ENCODE data around the gene PDE6A. TPM values are rescaled to one million over a fixed set of nuclear protein-coding genes. Genes with fewer than 3 reads are reported as not detected.

PDE6A gene
- total RNA-seq, 4 donors from 2014 or later = not detected

DNA sequence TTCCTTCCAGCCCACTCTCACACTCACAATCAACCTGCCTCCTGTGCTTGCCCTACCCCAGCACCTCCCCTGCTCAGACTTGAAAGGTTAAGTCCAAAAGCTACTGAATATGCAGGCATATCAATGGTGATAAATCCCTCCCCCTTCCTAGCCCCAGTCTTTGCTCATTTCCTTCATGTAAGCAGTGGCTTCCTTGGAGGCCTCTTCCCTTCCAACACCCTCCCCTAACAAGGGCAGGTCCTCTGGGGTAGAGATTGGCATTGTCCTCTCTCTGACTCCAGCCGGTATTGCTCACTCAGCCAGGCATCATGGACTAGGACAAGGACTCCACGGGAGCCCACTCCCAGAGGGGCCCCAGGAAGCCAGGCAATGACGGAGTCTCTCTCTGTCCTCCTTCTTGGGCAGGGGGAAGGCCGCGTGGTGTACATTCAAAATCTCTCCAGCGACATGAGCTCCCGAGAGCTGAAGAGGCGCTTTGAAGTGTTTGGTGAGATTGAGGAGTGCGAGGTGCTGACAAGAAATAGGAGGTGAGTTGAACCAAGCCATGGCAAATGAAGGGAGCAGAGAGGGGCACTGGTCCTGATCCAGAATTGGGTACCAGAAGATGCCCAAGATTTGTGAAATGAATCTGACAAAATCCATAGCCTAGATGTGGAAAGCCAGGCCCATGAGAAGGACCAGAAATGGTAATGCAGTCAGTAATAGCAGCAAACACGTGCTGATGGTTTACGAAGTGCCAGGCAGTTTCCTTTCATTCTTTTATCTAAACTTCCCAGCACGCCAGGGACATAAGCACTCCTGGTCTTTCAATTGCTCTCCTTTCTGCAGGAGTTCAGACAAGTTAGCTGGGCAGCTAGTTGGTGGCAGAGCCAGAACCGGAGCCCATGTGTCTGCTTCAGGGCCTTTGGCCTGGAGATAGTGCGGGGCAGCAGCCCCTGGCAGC, 102.5 kb downstream of the PDE6A start:
- Histone ChIP-seq H3K9me3 (no peaks in the 10 kb centered on the region), H3K36me3 (peaks cover 16 to 80% (median 69%) of the 10 kb centered on the region in 4 donors), H3K27me3 (no peaks in the 10 kb centered on the region), H3K4me1 (peaks cover 0 to 16% (median 0%) of the 10 kb centered on the region in 4 donors), H3K4me3 (no peak overlapping the region), H3K27ac (replicated peaks in 1 of 4) (no peak overlapping the region)
- TF ChIP-seq, protein P1, sequence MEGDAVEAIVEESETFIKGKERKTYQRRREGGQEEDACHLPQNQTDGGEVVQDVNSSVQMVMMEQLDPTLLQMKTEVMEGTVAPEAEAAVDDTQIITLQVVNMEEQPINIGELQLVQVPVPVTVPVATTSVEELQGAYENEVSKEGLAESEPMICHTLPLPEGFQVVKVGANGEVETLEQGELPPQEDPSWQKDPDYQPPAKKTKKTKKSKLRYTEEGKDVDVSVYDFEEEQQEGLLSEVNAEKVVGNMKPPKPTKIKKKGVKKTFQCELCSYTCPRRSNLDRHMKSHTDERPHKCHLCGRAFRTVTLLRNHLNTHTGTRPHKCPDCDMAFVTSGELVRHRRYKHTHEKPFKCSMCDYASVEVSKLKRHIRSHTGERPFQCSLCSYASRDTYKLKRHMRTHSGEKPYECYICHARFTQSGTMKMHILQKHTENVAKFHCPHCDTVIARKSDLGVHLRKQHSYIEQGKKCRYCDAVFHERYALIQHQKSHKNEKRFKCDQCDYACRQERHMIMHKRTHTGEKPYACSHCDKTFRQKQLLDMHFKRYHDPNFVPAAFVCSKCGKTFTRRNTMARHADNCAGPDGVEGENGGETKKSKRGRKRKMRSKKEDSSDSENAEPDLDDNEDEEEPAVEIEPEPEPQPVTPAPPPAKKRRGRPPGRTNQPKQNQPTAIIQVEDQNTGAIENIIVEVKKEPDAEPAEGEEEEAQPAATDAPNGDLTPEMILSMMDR (IDR thresholded peaks at IDR 0.05) = no peak
- TF ChIP-seq EP300 (IDR thresholded peaks at IDR 0.05) = no peak
- no peak for TF ChIP-seq POLR2AphosphoS5 (IDR thresholded peaks at IDR 0.05)
- TF ChIP-seq POLR2A (IDR thresholded peaks at IDR 0.05; ENCODE audit: low read depth) = no peak
- intact Hi-C loops (cut with DNase I) = no loop called here
- DNase-seq (ENCODE audit: extremely low spot score) = no peak
- WGBS = 88% methylated on average over 10 of the region's 14 CpGs

DNA sequence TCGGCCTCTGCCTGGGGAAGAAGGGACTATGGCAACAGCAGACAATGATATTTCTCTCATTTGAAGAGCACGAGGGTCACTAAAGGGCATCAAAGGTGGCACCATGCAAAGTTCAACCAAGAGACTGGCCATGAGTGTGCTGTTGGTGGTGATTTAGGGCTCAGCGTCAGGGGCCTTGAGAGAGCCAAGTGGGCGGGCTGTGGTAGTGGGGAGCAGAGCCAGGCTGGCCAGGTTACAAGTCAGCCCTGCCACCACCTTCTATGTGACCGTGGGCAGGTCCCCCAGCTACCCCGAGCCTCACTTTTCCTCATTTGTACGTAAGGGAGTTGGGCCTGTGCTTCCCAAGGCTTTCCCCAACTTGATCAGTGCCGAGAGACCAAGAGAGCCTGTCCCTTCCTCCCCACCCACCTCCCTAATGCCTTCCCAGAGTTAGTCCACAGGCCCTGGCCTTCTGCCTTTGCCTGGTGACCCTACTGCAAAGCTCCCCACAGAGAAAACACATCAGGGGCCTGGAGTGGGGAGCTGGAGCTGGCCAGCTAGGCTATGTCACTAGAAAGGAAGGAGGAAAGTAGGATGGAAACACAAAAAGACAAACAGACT, 104.3 kb downstream of the PDE6A start:
- 94% methylated on average over 7 of the region's 8 CpGs for WGBS
- DNase-seq (ENCODE audit: extremely low spot score) = no peak
- no peak overlapping the region for H3K27ac ChIP-seq (replicated peaks in 1 of 4)
- peaks cover 0 to 16% (median 0%) of the 10 kb centered on the region in 4 donors for H3K4me1 ChIP-seq
- no peaks in the 10 kb centered on the region for H3K9me3 ChIP-seq
- intact Hi-C loops (cut with DNase I) = no loop called here
- peaks cover 14 to 77% (median 67%) of the 10 kb centered on the region in 4 donors for H3K36me3 ChIP-seq
- H3K4me3 ChIP-seq = no peak overlapping the region
- TF ChIP-seq POLR2A (IDR thresholded peaks at IDR 0.05; ENCODE audit: low read depth) (no peak), POLR2AphosphoS5 (IDR thresholded peaks at IDR 0.05) (no peak), EP300 (IDR thresholded peaks at IDR 0.05) (no peak)
- TF ChIP-seq, protein P1 (IDR thresholded peaks at IDR 0.05) = no peak
- H3K27me3 ChIP-seq = no peaks in the 10 kb centered on the region

- H3K27me3 ChIP-seq = no peaks in the 10 kb centered on the region
- H3K9me3 ChIP-seq = no peaks in the 10 kb centered on the region
- H3K4me1 ChIP-seq = peaks cover 0 to 16% (median 0%) of the 10 kb centered on the region in 4 donors
- 51% methylated on average over 15 of the region's 16 CpGs for WGBS
- no peak overlapping the region for H3K27ac ChIP-seq (replicated peaks in 1 of 4)
- H3K4me3 ChIP-seq = no peak overlapping the region
- DNase-seq (ENCODE audit: extremely low spot score) = no peak
- no peak for TF ChIP-seq EP300 (IDR thresholded peaks at IDR 0.05)
- peaks cover 14 to 77% (median 66%) of the 10 kb centered on the region in 4 donors for H3K36me3 ChIP-seq
- intact Hi-C loops (cut with DNase I) = loop anchor here (5.0 kb wide), 1 partner anchor 153 kb away; no protein-coding TSS in a partner anchor
Observed at GRCh38 chr5:149839761-149840160, 104.8 kb downstream of the PDE6A start.

DNA sequence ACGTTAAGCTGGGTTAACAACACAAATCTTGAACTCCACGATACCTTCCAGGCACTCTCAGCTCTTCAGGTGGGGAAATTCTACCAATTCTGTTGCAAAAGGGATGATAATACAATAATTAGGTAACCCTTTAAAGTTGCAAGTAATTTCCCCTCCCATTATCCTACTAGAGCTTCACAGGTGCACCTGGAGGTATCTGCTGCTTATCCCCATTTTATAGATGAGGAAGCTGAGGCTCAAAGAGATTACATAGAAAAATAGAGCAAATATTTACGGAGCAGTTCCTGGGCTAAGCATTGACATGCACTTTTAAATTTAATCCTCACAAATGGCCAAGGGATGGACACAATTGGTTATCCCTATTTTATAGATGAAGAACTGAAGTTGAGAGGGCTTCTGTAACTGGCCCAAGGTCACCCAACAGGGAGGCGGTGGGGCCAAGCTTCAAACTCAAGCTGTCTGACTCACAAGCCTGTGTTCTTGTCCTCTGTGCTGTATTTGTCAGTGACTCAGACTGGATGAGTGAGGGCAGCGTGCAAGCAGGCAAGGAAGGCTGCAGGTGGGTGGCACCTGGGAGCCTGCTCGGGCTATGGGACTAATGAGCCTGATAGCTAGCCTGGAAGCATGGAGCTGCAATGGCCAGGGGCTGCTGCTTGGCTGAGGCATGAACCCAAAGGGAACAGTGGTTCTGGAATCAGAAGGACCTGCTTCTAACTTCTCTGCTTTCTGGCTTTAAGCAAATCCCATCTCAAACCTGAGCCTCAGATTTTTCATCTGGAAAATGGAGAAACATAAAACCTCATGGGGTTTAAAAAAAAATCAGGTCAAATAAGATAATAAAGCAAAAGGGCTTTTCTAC, 105.5 kb downstream of the PDE6A start:
- Histone ChIP-seq H3K27ac (replicated peaks in 1 of 4) (no peak overlapping the region), H3K36me3 (peaks cover 14 to 77% (median 63%) of the 10 kb centered on the region in 4 donors), H3K27me3 (no peaks in the 10 kb centered on the region), H3K4me1 (peaks cover 0 to 16% (median 2%) of the 10 kb centered on the region in 4 donors), H3K9me3 (no peaks in the 10 kb centered on the region), H3K4me3 (no peak overlapping the region)
- intact Hi-C loops (cut with DNase I) = loop anchor here (5.0 kb wide), 1 partner anchor 153 kb away; no protein-coding TSS in a partner anchor
- no peak for DNase-seq (ENCODE audit: extremely low spot score)
- 89% methylated on average over 6 of the region's 6 CpGs for WGBS
- TF ChIP-seq, protein P1 (IDR thresholded peaks at IDR 0.05) = no peak
- TF ChIP-seq POLR2A (IDR thresholded peaks at IDR 0.05; ENCODE audit: low read depth) (no peak), EP300 (IDR thresholded peaks at IDR 0.05) (no peak), POLR2AphosphoS5 (IDR thresholded peaks at IDR 0.05) (no peak)
